Dermis blood vessel endothelial cell (primary cell): Measurements from ENCODE around the gene SF3B1. TPM values are rescaled to one million over a fixed set of nuclear protein-coding genes. Genes with fewer than 3 reads are reported as not detected.
"Not testable (repeated sequence)": the region's sequence is repeated elsewhere in the genome, so short reads cannot be mapped to it uniquely, and the experiment has no call there.

Experiments used
- DNase-seq: peaks from one replicate; pipeline ENCODE4 v3.0.0; 2010
- total RNA-seq: library from RNA; depleted of rRNA; stranded (reverse); fragments of >200 nt; gene quantifications from 2 replicates; pipeline ENCODE4 v1.2.3, GENCODE V29; 2014

SF3B1 gene
- total RNA-seq, 1 donor from 2014 or later: 353 TPM

- DNase-seq: no peak
Observed at GRCh38 chr2:197435598-197436420, 981 bp upstream of the SF3B1 start.

GRCh38 chr2:197433780-197434438 is 919 bp downstream of the SF3B1 start:
- peak; percentile 28 for DNase-seq

GRCh38 chr2:197432527-197432926 is 2.3 kb downstream of the SF3B1 start:
- not testable (repeated sequence) for DNase-seq

GRCh38 chr2:197431858-197432257 is 3.0 kb downstream of the SF3B1 start:
- no peak for DNase-seq

- DNase-seq: no peak
Observed at GRCh38 chr2:197427986-197428385, 6.8 kb downstream of the SF3B1 start.

- no peak for DNase-seq
Observed at GRCh38 chr2:197426723-197427603, 7.9 kb downstream of the SF3B1 start.

GRCh38 chr2:197425550-197425949 is 9.3 kb downstream of the SF3B1 start:
- DNase-seq: no peak

- no peak for DNase-seq
Observed at GRCh38 chr2:197423307-197423706, 11.5 kb downstream of the SF3B1 start.

- DNase-seq: no peak
Observed at GRCh38 chr2:197419438-197419837, 15.4 kb downstream of the SF3B1 start.

- no peak for DNase-seq
Observed at GRCh38 chr2:197416268-197416667, 18.6 kb downstream of the SF3B1 start.

- DNase-seq: no peak
Observed at GRCh38 chr2:197414515-197414914, 20.3 kb downstream of the SF3B1 start.

GRCh38 chr2:197414039-197414438 is 20.8 kb downstream of the SF3B1 start:
- no peak for DNase-seq

- no peak for DNase-seq
Observed at GRCh38 chr2:197405582-197405981, 29.2 kb downstream of the SF3B1 start.

- no peak for DNase-seq
Observed at GRCh38 chr2:197399887-197400540, 34.8 kb downstream of the SF3B1 start.

GRCh38 chr2:197398913-197399312 is 35.9 kb downstream of the SF3B1 start:
- no peak for DNase-seq

- DNase-seq: no peak
Observed at GRCh38 chr2:197391220-197391717, 43.6 kb downstream of the SF3B1 start.

GRCh38 chr2:197388866-197389587 is 45.8 kb downstream of the SF3B1 start:
- DNase-seq: no peak

- no peak for DNase-seq
Observed at GRCh38 chr2:197387179-197387578, 47.6 kb downstream of the SF3B1 start.

- no peak for DNase-seq
Observed at GRCh38 chr2:197386242-197386641, 48.6 kb downstream of the SF3B1 start.

- peak; percentile 9 for DNase-seq
Observed at GRCh38 chr2:197383825-197384224, 51.0 kb downstream of the SF3B1 start.

- DNase-seq: no peak
Observed at GRCh38 chr2:197381641-197382040, 53.2 kb downstream of the SF3B1 start.

- not testable (repeated sequence) for DNase-seq
Observed at GRCh38 chr2:197379918-197380309, 54.9 kb downstream of the SF3B1 start.
